MM.1S (cell line): ENCODE data around the gene OPA3.
A peak's percentile ranks its signal among the peaks of the same experiment; 100 is the strongest.

Experiments used
- DNase-seq: peaks from one replicate; pipeline ENCODE4 v3.0.0-alpha.2; 2015
- H2AFZ ChIP-seq: fragments of 300-600 bp; sonication (generic); 2 replicates; pipeline ENCODE4 v1.6.0; 2016; ENCODE audit warnings: antibody characterized with exemption, low read length
- H3F3A ChIP-seq: fragments of 300-600 bp; sonication (generic); 2 replicates; pipeline ENCODE4 v1.6.1; 2016; ENCODE audit warnings: mild to moderate bottlenecking, antibody characterized with exemption, low read length, moderate library complexity, mixed read lengths; ENCODE audit not compliant: insufficient read depth
- H3K27ac ChIP-seq: fragments of 300-600 bp; sonication (generic); 2 replicates; pipeline ENCODE4 v1.5.1; 2016; ENCODE audit warnings: mild to moderate bottlenecking, low read length
- H3K27me3 ChIP-seq: fragments of 300-600 bp; sonication (generic); replicated peaks from 2 replicates; pipeline ENCODE4 v1.6.0; 2016; ENCODE audit warnings: low read length; ENCODE audit not compliant: insufficient read depth
- H3K36me3 ChIP-seq: fragments of 300-600 bp; sonication (generic); replicated peaks from 2 replicates; pipeline ENCODE4 v1.6.1; 2016; ENCODE audit warnings: mild to moderate bottlenecking, low read length, mixed read lengths; ENCODE audit not compliant: insufficient read depth
- H3K4me1 ChIP-seq: fragments of 300-600 bp; sonication (generic); 2 replicates; pipeline ENCODE4 v1.6.1; 2016; ENCODE audit warnings: low read length, mixed read lengths
- H3K4me2 ChIP-seq: fragments of 300-600 bp; sonication (generic); 2 replicates; pipeline ENCODE4 v1.6.0; 2016; ENCODE audit warnings: low read depth, low read length
- H3K4me3 ChIP-seq: fragments of 300-600 bp; sonication (generic); 2 replicates; pipeline ENCODE4 v1.5.1; 2016; ENCODE audit warnings: low read length, mixed read lengths
- H3K79me2 ChIP-seq: fragments of 300-600 bp; sonication (generic); 2 replicates; pipeline ENCODE4 v1.6.1; 2016; ENCODE audit warnings: mixed run types, low read length, mixed read lengths
- H3K9ac ChIP-seq: fragments of 300-600 bp; sonication (generic); 2 replicates; pipeline ENCODE4 v1.6.1; 2016; ENCODE audit warnings: low read length, mixed read lengths
- H3K9me2 ChIP-seq: fragments of 300-600 bp; sonication (generic); replicated peaks from 2 replicates; pipeline ENCODE4 v1.6.1; 2016; ENCODE audit warnings: mild to moderate bottlenecking, low read length, mixed read lengths; ENCODE audit not compliant: insufficient read depth
- H3K9me3 ChIP-seq: fragments of 300-600 bp; sonication (generic); replicated peaks from 2 replicates; pipeline ENCODE4 v1.6.1; 2016; ENCODE audit warnings: mild to moderate bottlenecking, low read length, mixed read lengths; ENCODE audit not compliant: insufficient read depth
- H4K20me1 ChIP-seq: fragments of 300-600 bp; sonication (generic); 2 replicates; pipeline ENCODE4 v1.6.1; 2016; ENCODE audit warnings: mild to moderate bottlenecking, low read length, moderate library complexity, mixed read lengths; ENCODE audit not compliant: insufficient read depth
- CTCF ChIP-seq: fragments of 300-600 bp; sonication (generic); IDR thresholded peaks from 2 replicates; pipeline ENCODE4 v1.5.1; 2016; ENCODE audit warnings: antibody characterized with exemption, low read length, mixed read lengths
- EZH2 ChIP-seq: fragments of 300-600 bp; sonication (generic); optimal IDR thresholded peaks from 2 replicates; pipeline ENCODE3; 2017; ENCODE audit warnings: low read depth, mild to moderate bottlenecking, antibody characterized with exemption, low read length, mixed read lengths
- EZH2phosphoT487 ChIP-seq: fragments of 300-600 bp; sonication (generic); IDR thresholded peaks from 2 replicates; pipeline ENCODE4 v1.6.1; 2018; ENCODE audit warnings: antibody characterized with exemption, low read length

Gene OPA3

GRCh38 chr19:45496349-45496953 lies 88.2 kb downstream of the OPA3 start:
- TF ChIP-seq CTCF (no peak), EZH2 (no peak), EZH2phosphoT487 (no peak)
- H3K27ac ChIP-seq = no peak overlapping the region
- no peak overlapping the region for H3K9ac ChIP-seq
- no peaks in the 10 kb centered on the region; the same call in 1 of the 2 replicates for H3F3A ChIP-seq
- H3K9me3 ChIP-seq = no peaks in the 10 kb centered on the region
- H3K79me2 ChIP-seq = no peaks in the 10 kb centered on the region
- 0 out of 2 replicates have a peak overlapping the region, but pooled peaks have one; percentile 12 for H2AFZ ChIP-seq
- H3K27me3 ChIP-seq = peaks cover 68% of the 10 kb centered on the region
- peak overlapping the region; percentile 61 for H3K4me3 ChIP-seq
- no peaks in the 10 kb centered on the region for H3K36me3 ChIP-seq
- DNase-seq = peak; percentile 42
- H3K4me1 ChIP-seq = peaks cover 9% of the 10 kb centered on the region
- H3K4me2 ChIP-seq = peak overlapping the region; percentile 99
- H3K9me2 ChIP-seq = no peaks in the 10 kb centered on the region
- H4K20me1 ChIP-seq = no peaks in the 10 kb centered on the region

- Histone ChIP-seq H3K27ac (no peak overlapping the region), H3K4me2 (no peak overlapping the region), H3K36me3 (no peaks in the 10 kb centered on the region), H4K20me1 (no peaks in the 10 kb centered on the region), H2AFZ (no peak overlapping the region), H3K4me3 (no peak overlapping the region), H3K79me2 (no peaks in the 10 kb centered on the region), H3K27me3 (peaks cover 68% of the 10 kb centered on the region), H3F3A (no peaks in the 10 kb centered on the region; the same call in 1 of the 2 replicates), H3K9ac (no peak overlapping the region), H3K9me3 (no peaks in the 10 kb centered on the region), H3K4me1 (peaks cover 9% of the 10 kb centered on the region), H3K9me2 (no peaks in the 10 kb centered on the region)
- DNase-seq = no peak
- TF ChIP-seq EZH2 (no peak), EZH2phosphoT487 (no peak), CTCF (no peak)
Observed at GRCh38 chr19:45495178-45495577, 89.4 kb downstream of the OPA3 start.

GRCh38 chr19:45494261-45494916 lies 90.2 kb downstream of the OPA3 start:
- Histone ChIP-seq H3F3A (no peaks in the 10 kb centered on the region; the same call in 1 of the 2 replicates), H2AFZ (no peak overlapping the region), H3K27me3 (peaks cover 64% of the 10 kb centered on the region), H3K9me2 (no peaks in the 10 kb centered on the region), H3K79me2 (no peaks in the 10 kb centered on the region), H3K4me3 (no peak overlapping the region), H3K9ac (no peak overlapping the region), H3K9me3 (no peaks in the 10 kb centered on the region), H3K4me1 (peaks cover 9% of the 10 kb centered on the region), H4K20me1 (no peaks in the 10 kb centered on the region), H3K27ac (no peak overlapping the region), H3K36me3 (no peaks in the 10 kb centered on the region), H3K4me2 (no peak overlapping the region)
- TF ChIP-seq EZH2 (no peak), CTCF (no peak), EZH2phosphoT487 (no peak)
- DNase-seq = no peak
